Measurements from ENCODE around the gene SLC18A3.

Gene SLC18A3

GRCh38 chr10:49610114-49610457 lies at the start of gene SLC18A3:
Gene SLC18A3, plus strand, starts transcription at chr10:49610310. Its CDS starts 431 bp downstream, at chr10:49610741.
- no peak for DNase-seq

DNA sequence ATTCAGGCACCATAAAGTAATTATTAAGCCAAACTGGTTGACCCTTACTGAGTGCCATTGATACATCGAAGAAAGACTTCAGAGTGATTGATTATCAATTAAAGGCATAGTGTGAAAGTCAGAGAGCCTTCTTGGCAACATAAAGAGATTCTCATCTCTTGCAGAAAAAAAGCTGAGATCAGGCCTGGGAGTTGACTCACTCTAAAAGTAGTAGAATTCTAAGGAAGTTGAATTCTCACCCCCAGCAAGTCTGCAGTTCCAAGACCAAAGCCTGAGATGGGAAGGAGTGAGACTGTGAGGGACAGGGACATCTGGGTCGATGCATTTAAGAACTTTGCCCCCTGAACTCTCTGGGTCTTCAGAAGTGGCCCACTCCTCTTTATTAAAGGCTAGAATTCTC lies 49.6 kb upstream of the SLC18A3 start:
- DNase-seq: no peak

DNA sequence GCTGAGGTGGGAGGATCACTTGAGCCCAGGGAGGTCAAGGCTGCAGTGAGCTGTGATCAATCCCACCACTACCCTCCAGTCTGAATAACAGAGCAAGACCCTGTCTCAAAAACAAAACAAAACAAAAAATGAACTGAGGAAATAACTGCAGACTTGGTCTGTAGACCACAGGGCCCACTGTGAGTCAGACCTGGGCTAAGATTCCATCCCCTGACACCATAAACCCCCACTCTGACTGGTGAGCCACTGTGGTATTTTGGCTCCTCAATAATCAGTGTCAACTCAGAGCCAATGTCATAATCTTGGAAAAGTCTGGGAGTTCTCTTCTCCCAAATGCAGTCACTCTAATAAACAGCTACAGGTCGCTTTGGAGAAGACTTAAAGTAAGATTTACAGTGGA lies 47.2 kb upstream of the SLC18A3 start:
- DNase-seq: no peak

- DNase-seq: no peak
Measured at GRCh38 chr10:49564461-49565009, 45.6 kb upstream of the SLC18A3 start.

DNA sequence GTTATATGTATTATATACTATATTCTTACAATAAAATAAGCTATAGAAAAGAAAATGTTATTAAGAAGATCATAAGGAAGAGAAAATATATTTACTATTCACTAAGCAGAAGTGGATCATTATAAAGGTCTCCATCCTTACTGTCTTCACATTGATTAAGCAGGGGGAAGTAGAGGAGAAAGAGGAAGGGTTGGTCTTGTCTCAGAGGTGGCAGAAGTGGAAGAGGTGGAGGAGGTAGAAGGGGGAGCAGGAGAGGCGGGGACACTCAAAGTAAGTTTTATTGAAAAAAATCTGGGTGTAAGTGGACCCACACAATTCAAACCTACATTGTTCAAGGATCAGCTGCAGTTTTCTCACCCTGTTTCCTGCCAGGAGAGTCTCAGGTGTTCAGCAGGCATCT lies 42.3 kb upstream of the SLC18A3 start:
- DNase-seq: no peak

DNA sequence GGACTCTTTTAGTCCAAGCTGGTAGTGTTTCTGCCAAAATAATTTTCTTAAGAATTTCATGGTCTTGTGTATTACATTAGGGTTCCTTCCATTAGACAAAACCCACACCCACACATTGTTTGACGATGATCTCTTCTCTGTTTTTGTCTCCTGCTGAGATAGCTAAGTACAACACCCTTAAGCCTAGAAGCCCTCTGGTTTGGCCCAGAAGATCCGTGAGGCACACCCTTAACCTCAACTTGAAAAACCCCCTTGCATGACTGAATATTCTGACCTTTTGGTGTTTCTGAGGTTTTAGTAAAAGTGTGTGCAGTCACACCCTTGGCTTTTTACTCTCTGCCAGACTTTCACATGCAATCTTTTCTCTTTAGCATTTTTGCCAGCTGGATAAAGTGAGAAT lies 41.9 kb upstream of the SLC18A3 start:
- DNase-seq: no peak

DNA sequence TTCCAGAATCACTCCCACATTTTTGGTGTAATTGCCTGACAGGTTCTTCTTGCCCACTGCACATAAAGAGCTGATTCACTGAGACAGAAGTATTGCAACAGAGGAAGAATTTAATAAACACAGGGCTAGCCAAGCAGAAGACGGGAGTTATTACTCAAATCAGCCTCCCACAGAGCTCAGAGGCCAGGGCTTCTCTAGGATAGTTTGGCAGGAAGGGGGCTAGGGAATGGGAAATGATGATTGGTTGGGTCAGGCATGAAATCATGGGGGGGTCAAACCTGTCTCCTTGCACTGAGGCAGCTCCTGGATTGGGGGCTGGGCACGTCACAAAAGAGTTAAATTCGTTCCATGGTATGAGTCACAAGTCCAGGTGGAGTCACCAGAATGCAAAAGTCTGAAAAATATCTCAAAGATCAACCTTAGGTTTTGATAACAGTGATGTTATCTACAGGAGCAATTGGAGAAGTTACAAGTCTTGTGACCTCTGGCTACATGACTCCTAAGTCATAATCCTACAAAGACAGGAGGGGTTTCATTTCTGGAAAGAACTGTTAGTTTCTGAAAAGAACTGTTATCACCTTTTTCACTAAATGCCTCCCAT lies 41.0 kb upstream of the SLC18A3 start:
- no peak for DNase-seq

- no peak for DNase-seq
Measured at GRCh38 chr10:49571388-49571787, 38.7 kb upstream of the SLC18A3 start.

DNA sequence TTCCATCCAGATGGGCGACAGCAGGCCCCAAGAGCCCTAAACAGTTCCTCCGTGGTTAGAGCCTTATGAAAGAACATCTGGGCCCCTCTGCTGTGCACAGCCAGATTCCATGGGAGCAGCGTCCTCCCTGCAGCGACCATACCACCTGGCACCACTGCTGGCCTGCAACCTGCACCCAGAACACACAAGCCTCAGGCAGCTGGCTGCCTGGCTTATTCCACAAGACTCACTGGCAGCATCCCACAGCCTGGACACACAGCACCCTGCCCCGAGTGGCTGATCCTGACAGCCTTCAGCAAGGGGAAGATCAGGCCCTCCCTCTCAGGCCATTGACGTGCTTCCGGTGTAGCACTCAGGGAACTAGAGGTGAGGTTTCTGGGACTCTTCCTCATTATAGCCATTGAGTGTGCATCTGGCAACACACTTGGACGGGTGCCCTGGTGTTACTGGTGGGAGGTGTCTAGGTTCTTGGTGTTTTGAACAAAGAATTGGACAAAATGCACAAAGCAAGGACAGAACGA lies 37.5 kb upstream of the SLC18A3 start:
- no peak for DNase-seq

DNA sequence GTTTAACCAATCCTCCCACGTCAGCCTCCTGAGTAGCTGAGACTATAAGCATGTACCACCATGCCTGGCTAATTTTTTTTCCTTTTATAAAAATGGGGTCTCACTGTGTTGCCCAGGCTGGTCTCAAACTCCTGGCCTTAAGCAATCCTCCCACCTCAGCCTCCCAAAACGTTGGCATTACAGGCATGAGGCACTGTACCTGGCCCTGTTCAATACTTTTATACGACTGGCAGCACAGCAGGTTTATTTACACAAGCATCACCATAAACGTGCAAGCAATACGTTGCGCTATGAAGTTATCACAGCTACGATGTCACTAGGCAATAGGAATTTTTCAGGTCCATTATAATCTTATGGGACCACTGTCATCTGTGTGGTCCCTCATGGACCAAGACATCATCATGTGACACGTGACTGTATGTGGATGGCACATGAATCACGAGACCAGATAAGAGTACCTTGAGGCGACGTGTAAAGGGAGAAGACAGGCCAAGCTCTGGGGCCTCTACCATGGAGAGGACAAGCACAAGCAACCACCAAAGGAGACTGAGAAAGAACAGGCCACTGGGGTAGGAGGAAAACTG lies 34.5 kb upstream of the SLC18A3 start:
- no peak for DNase-seq

- no peak for DNase-seq
Measured at GRCh38 chr10:49577182-49577925, 32.8 kb upstream of the SLC18A3 start.

- DNase-seq: no peak
Measured at GRCh38 chr10:49578392-49578791, 31.7 kb upstream of the SLC18A3 start.

DNA sequence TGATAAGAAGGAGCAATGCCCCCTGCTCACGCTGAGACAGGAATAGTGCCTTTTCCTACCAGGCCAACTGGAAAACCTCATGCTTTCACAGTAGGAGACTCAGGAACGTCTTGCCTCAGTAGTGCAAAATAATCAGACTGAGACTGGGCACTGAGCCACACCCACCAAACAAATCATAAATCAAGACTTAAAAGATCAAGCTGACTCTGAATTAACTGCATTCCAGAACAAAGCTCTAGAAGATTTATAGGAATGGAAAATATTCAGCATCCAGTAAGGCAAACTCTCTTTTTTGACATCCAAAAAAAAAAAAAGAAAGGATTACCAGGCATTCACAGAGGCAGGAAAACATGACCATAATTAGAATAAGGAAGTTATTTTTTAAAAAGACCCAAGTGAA lies 30.5 kb upstream of the SLC18A3 start:
- DNase-seq: no peak

DNA sequence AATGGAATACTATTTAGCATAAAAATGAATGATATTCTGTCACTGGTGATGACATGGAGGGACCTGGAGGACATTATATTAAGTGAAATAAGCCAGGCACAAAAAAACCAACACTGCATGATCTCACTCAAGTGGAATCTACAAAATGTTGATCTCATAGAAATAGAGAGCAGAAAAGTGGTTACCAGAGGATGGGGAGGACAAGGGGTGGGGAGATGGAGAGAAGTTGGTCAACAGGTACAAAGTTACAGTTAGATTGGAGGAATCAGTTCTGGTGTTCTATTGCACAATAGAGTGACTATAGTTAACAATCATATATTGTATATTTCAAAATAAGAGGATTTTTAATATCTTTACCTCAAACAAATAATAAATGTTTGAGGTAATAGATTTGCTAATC lies 24.7 kb upstream of the SLC18A3 start:
- DNase-seq: no peak

DNA sequence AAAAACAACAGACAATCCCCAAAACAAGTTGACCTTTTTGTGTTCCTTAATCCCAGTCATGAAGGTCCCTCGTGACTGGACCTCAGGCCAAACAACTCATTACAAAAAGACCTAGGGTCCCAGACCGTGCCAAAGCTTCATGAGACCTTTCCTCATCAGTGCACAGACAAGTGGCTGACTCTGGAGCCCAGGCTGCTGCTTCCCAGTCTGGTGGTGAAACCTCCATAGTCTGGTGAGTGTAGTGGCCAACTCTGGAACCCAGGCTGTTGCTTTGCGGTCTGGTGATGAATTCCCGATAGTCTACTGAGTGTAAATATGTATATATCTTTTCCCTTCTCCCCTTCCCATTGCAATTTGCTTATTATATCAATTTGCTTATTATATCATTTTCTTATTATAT lies 22.1 kb upstream of the SLC18A3 start:
- no peak for DNase-seq

DNA sequence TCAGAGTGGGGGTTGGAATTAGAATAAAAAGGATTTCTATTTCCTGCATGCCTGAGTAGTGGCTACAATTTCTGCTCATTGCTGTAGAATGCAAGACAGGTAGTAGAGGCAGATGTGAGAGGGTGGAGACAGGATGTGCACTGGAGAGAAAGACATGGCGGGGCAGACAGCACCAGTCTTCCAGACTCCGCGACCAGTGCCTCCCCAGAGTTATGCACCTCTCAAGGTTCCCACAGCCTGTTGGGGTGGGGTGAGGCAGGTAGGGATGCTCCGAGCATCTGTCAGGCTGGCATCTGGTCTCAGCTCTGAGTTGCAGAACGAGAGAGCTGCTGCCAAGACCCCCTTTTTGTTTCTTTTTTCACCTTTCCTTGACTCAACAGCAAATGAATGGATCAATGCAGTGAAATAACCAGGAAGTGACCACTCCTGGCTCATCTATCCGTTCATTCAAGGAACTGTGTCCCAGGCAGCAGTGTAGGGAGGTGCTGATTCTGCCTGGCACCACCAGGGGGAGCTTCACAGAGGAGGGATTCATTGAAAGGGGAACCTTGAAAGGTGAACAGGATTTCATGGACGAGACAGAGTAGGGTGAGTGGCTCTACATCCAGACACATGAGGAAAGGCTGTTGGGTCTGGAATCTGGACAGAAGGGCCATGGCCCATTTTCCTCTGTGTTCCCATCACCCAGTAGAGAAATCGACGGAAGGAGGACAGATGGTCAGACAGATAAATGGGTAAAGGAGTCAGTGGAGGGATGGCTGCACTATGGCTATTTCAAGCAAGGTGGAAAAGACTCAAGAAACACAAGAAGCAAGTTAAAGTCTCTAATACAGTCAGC lies 17.2 kb upstream of the SLC18A3 start:
- peak; percentile 45 to 54 for DNase-seq

DNA sequence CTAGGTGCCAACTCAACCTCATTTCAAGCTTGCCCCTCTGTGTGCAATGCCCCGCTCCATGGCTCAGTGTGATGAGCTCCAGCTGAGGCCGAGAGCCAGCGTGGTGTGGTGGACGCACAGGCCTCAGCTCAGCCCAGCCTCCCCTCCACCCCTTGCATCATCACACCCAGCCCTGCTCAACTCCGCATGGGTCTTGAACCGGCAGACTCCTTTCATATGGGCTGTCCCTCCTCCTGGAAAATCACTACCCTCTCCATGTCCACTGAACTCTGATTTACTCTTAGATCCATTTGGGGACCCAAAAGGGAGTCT lies 16.6 kb upstream of the SLC18A3 start:
- no peak for DNase-seq

DNA sequence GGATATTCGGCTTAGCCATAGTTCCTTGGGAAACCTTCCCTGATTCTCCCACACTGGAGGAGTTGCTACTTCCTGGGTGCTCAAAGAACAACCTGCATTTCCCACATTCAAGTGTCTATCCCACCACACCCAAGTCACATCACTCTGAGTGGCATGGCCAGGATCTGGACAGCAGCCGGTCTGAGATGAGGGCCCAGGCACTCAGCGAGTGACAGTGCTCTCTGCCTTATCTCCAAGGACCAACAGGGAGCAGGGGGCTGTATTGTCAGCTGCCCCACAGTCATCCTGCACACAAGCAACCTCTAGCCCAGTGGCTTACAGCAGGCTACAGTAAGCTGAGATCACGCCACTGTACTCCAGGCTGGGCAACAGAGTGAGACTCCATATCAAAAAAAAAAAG lies 16.1 kb upstream of the SLC18A3 start:
- DNase-seq: no peak

DNA sequence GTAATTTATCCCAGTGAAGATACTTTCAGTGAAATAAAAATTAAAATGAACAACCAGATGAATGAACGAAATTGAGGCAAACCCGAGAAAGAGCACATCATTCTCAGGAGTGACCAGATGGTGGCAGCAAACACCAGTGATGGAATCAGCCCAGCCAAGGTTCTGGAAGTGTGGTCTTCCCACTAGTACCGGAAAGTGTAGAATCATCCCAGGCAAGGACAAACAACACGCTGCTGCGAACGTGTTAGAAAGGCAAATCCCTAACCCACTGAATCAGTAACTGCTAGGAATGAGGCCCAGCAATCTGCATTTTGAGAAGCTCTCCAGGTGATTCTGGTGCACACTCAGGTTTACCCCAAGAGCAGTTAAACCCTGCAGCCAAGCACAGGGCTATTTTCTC lies 15.5 kb upstream of the SLC18A3 start:
- DNase-seq: peak in 1 of 2 donors; percentile 14

- DNase-seq: no peak
Measured at GRCh38 chr10:49595003-49595712, 15.0 kb upstream of the SLC18A3 start.

DNA sequence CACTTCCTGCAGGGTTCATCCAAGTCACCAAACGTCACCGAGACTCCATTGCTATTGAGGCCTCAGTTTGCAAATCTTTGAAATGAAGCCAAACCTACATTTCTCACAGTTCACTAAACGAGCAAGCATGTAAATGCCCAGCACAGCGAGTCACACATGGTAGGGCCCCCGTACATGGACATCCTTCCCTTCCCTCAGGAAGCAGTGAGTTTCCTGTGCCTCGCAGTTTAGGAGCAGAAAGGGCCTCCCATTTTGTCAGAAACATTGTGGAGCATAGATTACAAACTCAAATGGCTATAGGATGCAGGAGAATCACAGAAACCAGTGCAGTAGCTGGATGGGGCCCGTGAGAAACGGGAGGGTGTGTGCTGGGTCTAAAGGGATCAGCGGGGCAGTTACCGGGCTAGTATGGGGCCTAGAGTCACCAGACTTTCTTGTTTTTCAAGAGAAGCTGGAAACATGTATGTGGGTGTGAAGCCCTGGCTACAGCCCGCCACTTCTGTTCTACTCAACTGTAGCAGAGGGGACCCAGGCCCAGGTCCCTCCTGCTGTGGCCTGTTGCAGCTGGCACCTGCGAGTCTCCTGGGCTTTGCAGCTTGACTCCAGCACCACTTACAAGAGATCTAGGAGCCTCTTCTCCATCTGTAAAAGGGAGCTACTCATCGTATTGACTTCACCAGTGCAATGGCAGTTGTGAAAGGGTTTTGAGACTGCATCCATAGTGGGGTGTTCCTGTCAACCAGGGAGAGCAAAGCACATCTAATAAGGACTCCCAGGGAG lies 14.2 kb upstream of the SLC18A3 start:
- DNase-seq: no peak

- no peak for DNase-seq
Measured at GRCh38 chr10:49596493-49596809, 13.7 kb upstream of the SLC18A3 start.

Data from CD4-positive, alpha-beta T cell treated with Interferon alpha-2 for 1 hour (primary cell).